Ectodermal cell (in vitro differentiated cells): ENCODE measurements around the gene PTPN9.
"Not testable (repeated sequence)": the region's sequence is repeated elsewhere in the genome, so short reads cannot be mapped to it uniquely, and the experiment has no call there.

Experiments
- H3K27ac ChIP-seq: 2 replicates; pipeline ENCODE4 v1.7.0; 2013; ENCODE audit warnings: mild to moderate bottlenecking, low read depth, low read length; ENCODE audit not compliant: insufficient read depth, poor library complexity, severe bottlenecking
- H3K27me3 ChIP-seq: 2 replicates; pipeline ENCODE4 v1.7.0; 2013; ENCODE audit warnings: mild to moderate bottlenecking, low read length; ENCODE audit not compliant: insufficient read depth, control insufficient read depth, poor library complexity, severe bottlenecking
- H3K36me3 ChIP-seq: one replicate; pipeline ENCODE4 v1.7.0; 2013; ENCODE audit warnings: low read length; ENCODE audit not compliant: control insufficient read depth, insufficient read depth
- H3K4me1 ChIP-seq: one replicate; pipeline ENCODE4 v1.7.0; 2013; ENCODE audit warnings: low read length; ENCODE audit not compliant: control insufficient read depth, insufficient read depth
- H3K4me3 ChIP-seq: 2 replicates; pipeline ENCODE4 v1.7.0; 2013; ENCODE audit warnings: low read depth, low read length, control low read depth; ENCODE audit not compliant: insufficient read depth
- H3K9me3 ChIP-seq: 2 replicates; pipeline ENCODE4 v1.7.0; 2013; ENCODE audit warnings: mild to moderate bottlenecking, low read length, moderate library complexity; ENCODE audit not compliant: control insufficient read depth
- WGBS, 2 experiments: methylation state at CpG; one replicate each; pipeline ENCODE4 v1.1.7; 2013; ENCODE audit warnings: missing lambda C conversion rate in 2 of 2; 5-methylcytosine and 5-hydroxymethylcytosine counted together

PTPN9 gene

DNA sequence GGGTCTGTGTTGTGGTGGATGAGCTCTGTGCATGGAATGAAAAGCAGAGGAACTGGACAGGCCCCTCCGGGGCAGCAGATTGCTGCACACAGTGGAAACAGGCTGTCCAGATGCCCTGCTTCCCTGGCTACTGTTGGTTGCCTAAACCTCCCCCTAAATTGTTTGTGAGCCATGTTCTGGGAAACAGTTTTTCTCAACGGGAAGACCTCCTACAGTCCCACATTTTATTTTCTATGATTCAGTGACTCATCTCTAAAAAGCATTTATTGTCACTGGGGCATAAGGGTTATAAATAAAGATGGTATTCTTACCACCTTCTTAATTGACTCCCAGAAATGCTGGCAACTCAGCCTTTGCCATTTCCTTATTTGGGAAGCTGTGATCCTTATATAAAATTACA, 20.3 kb upstream of the PTPN9 start:
- Histone ChIP-seq H3K36me3 (peaks cover 5% of the 10 kb centered on the region), H3K27me3 (no peaks in the 10 kb centered on the region), H3K27ac (no peak overlapping the region), H3K4me1 (no peaks in the 10 kb centered on the region), H3K4me3 (no peak overlapping the region), H3K9me3 (no peaks in the 10 kb centered on the region)
- 89 to 96% methylated on average over 1 to 2 of the region's 2 CpGs for WGBS, 2 experiments

DNA sequence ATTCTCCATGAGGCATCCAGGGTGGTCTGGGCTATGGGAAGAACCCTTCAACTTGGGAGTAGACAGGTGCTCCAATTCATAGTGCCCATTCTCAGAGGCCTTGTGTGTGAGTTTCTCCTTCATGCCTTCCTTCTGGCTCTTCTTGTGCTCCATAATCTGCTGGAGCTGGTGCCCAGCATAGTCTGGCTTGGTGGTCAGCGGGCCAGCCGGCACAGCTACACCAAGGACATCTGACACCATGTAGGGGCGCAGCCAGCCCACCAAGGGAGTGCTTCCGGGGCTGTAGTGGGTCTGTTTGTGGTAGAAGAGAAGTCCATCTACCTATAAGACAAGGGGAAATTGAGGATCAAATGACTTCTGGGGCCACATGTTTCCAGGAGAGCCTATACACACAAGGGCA, 19.2 kb upstream of the PTPN9 start:
- Histone ChIP-seq H3K4me1 (no peaks in the 10 kb centered on the region), H3K27me3 (no peaks in the 10 kb centered on the region), H3K27ac (no peak overlapping the region), H3K9me3 (no peaks in the 10 kb centered on the region), H3K4me3 (no peak overlapping the region), H3K36me3 (peaks cover 5% of the 10 kb centered on the region)
- 95% methylated on average over 4 of the region's 4 CpGs for WGBS, 2 experiments

DNA sequence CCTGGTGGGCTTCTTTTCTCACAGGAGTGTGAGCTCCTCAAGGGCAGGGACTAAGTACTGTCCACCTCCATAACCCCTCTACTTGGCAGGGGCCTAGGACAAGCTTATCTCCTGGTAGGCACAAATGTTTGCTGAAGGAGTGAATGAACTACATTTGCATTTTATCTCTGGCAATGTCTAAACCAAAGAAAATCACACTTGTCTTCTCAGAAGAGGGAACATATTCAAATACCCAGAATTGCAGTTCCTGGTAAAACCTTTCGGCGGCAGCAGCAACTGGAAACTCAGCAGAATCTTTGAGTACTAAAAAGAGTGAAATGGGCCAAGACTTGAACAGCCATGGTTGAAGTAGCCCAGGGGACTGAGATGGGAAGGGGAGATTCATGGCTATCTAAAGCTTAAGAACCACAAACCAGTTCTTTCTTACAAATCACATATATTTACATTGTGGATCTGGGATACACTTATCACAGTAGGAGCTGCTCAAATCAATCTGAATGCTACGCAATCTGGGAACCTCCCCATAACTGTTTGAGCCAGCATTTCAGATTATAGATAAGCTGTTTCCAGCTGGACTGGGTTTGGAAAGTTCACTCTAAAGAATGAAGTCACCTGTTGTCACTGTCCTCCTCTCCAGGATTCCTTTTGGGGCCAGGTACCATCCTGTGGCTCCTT, 18.7 kb upstream of the PTPN9 start:
- H3K27ac ChIP-seq = no peak overlapping the region
- H3K4me3 ChIP-seq = no peak overlapping the region
- H3K36me3 ChIP-seq = peaks cover 5% of the 10 kb centered on the region
- H3K9me3 ChIP-seq = no peaks in the 10 kb centered on the region
- 86 to 96% methylated on average over 3 of the region's 3 CpGs for WGBS, 2 experiments
- H3K27me3 ChIP-seq = no peaks in the 10 kb centered on the region
- no peaks in the 10 kb centered on the region for H3K4me1 ChIP-seq

DNA sequence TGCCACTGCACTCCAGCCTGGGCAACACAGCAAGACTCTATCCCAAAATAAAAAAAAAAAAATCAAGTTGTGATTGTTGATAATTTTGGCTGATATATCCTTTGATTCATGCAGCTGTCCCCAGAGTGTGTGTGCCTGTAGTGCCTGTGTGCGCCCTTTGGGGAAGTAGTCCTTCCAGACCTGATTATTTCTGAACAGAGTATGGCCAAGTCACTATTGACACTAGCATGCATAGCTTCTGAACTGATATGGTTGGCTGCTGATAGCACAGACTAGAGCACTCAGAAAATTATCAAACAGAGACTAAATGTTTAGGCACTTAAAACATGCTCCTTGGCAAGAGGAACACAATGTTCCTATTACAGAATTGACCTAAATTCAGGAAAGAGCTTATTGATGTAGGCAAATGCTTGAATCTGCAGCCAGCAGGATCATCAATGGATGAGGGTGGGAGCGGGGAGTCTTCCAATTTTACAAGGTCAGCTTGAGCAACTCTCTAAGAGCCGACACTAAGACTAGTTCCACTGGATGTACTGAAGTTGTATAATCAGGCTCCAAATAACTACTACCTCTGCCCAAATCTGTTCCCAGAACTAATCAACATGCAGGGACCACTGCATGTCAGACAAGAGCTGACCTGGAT, 17.7 kb upstream of the PTPN9 start:
- Histone ChIP-seq H3K27ac (no peak overlapping the region), H3K4me3 (no peak overlapping the region), H3K27me3 (no peaks in the 10 kb centered on the region), H3K9me3 (no peaks in the 10 kb centered on the region), H3K4me1 (no peaks in the 10 kb centered on the region), H3K36me3 (peaks cover 5% of the 10 kb centered on the region)
- 95% methylated on average over 3 of the region's 3 CpGs for WGBS, 2 experiments

- Histone ChIP-seq H3K36me3 (peaks cover 5% of the 10 kb centered on the region), H3K4me3 (no peak overlapping the region), H3K27me3 (no peaks in the 10 kb centered on the region), H3K4me1 (no peaks in the 10 kb centered on the region), H3K27ac (no peak overlapping the region), H3K9me3 (no peaks in the 10 kb centered on the region)
- 91 to 93% methylated on average over 9 of the region's 9 CpGs for WGBS, 2 experiments
Measured at GRCh38 chr15:75594276-75594675, 15.2 kb upstream of the PTPN9 start.

- Histone ChIP-seq H3K36me3 (peaks cover 5% of the 10 kb centered on the region), H3K4me3 (no peak overlapping the region), H3K27me3 (no peaks in the 10 kb centered on the region), H3K9me3 (no peaks in the 10 kb centered on the region), H3K4me1 (no peaks in the 10 kb centered on the region), H3K27ac (no peak overlapping the region)
- 94 to 95% methylated on average over 4 of the region's 4 CpGs for WGBS, 2 experiments
Measured at GRCh38 chr15:75591655-75592364, 12.7 kb upstream of the PTPN9 start.

DNA sequence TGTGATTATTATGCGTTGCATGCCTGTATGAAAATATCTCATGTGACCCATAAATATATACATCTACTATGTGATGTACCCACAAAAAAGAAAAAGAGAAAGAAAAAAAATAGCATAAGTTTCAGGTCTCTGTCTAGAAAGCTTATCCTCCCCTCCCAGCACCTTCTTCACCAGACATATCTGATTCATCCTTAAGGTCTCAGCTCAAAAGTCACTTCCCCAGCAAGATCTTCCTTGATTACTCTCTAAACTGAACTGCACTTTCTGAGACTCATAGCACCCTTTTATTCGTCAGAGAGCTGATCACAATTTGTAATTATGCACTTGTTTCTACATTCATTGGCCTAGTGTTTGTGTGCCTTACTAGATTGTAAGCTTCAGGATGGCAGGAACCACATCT, 11.1 kb upstream of the PTPN9 start:
- no peak overlapping the region for H3K4me3 ChIP-seq
- WGBS, 2 experiments = 94 to 100% methylated on average over 1 of the region's 2 CpGs
- H3K9me3 ChIP-seq = no peaks in the 10 kb centered on the region
- H3K27ac ChIP-seq = no peak overlapping the region
- H3K27me3 ChIP-seq = no peaks in the 10 kb centered on the region
- no peaks in the 10 kb centered on the region for H3K4me1 ChIP-seq
- H3K36me3 ChIP-seq = no peaks in the 10 kb centered on the region

DNA sequence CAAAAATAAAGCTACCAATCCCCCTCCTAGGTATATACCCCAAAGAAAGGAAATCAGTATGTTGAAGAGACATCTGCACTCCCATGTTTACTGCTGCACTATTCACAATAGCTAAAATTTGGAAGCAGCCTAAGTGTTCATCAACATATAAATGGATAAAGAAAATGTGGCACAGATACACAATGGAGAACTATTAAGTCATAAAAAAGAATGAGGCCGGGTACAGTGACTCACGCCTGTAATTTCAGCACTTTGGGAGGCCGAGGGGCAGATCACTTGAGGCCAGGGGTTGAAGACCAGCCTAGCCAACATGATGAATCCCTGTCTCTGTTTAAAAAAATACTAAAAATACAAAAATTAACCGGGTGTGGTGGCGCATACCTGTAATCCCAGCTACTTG, 10.0 kb upstream of the PTPN9 start:
- H3K4me1 ChIP-seq = no peaks in the 10 kb centered on the region
- no peaks in the 10 kb centered on the region for H3K9me3 ChIP-seq
- WGBS, 2 experiments = 92% methylated on average over 5 of the region's 5 CpGs
- H3K27me3 ChIP-seq = no peaks in the 10 kb centered on the region
- H3K4me3 ChIP-seq = no peak overlapping the region
- no peaks in the 10 kb centered on the region for H3K36me3 ChIP-seq
- H3K27ac ChIP-seq = no peak overlapping the region

GRCh38 chr15:75586422-75586821, 7.3 kb upstream of the PTPN9 start:
- H3K36me3 ChIP-seq, H3K27ac ChIP-seq, H3K27me3 ChIP-seq, H3K4me3 ChIP-seq, H3K4me1 ChIP-seq, H3K9me3 ChIP-seq: not testable (repeated sequence)
- 93 to 99% methylated on average over 3 to 4 of the region's 5 CpGs for WGBS, 2 experiments

GRCh38 chr15:75584121-75584520, 5.0 kb upstream of the PTPN9 start:
- WGBS, 2 experiments = 78 to 84% methylated on average over 4 of the region's 4 CpGs
- Histone ChIP-seq H3K4me3 (no peak overlapping the region), H3K9me3 (no peaks in the 10 kb centered on the region), H3K27me3 (no peaks in the 10 kb centered on the region), H3K27ac (no peak overlapping the region), H3K4me1 (no peaks in the 10 kb centered on the region), H3K36me3 (no peaks in the 10 kb centered on the region)
